ENCODE results near the gene TMEM63B.

GRCh38 chr6:44111434-44112417, 15.6 kb upstream of the TMEM63B start:
- TF ChIP-seq EZH2phosphoT487 (IDR thresholded peaks at IDR 0.05; ENCODE audit: insufficient read depth, low read depth) (no peak), EZH2 (IDR thresholded peaks at IDR 0.05; ENCODE audit: insufficient read depth, poor library complexity, severe bottlenecking) (no peak)
